ENCODE measurements around the gene PCED1B. TPM values are rescaled to one million over a fixed set of nuclear protein-coding genes. Genes with fewer than 3 reads are reported as not detected.

The PCED1B gene
- total RNA-seq, 6 experiments from 2014 or later: 3.3 to 5.4 (median 4.9) TPM

GRCh38 chr12:47210776-47211175, 131.4 kb downstream of the PCED1B start:
- no peak overlapping the region for H3K27ac Mint-ChIP-seq
- H3K4me3 Mint-ChIP-seq: no peak overlapping the region
- no peaks in the 10 kb centered on the region for H3K9me3 Mint-ChIP-seq
- TF ChIP-seq CTCF (IDR thresholded peaks at IDR 0.05): no peak
- DNase-seq: no peak
- peaks cover 1% of the 10 kb centered on the region for H3K27me3 Mint-ChIP-seq (ENCODE audit: insufficient read depth)
- H3K36me3 Mint-ChIP-seq (ENCODE audit: low read depth): no peaks in the 10 kb centered on the region
- peaks cover 36% of the 10 kb centered on the region for H3K4me1 Mint-ChIP-seq (ENCODE audit: low read depth)

GRCh38 chr12:47212701-47213039, 133.2 kb downstream of the PCED1B start:
- H3K4me3 Mint-ChIP-seq: no peak overlapping the region
- peaks cover 3% of the 10 kb centered on the region for H3K27me3 Mint-ChIP-seq (ENCODE audit: insufficient read depth)
- H3K27ac Mint-ChIP-seq: no peak overlapping the region
- H3K9me3 Mint-ChIP-seq: no peaks in the 10 kb centered on the region
- H3K4me1 Mint-ChIP-seq (ENCODE audit: low read depth): peaks cover 37% of the 10 kb centered on the region
- TF ChIP-seq CTCF (IDR thresholded peaks at IDR 0.05): no peak
- DNase-seq: no peak
- peaks cover 10% of the 10 kb centered on the region; the same call in 1 of the 2 replicates for H3K36me3 Mint-ChIP-seq (ENCODE audit: low read depth)

- H3K27ac Mint-ChIP-seq: no peak overlapping the region
- H3K4me3 Mint-ChIP-seq: no peak overlapping the region
- peaks cover 33% of the 10 kb centered on the region for H3K4me1 Mint-ChIP-seq (ENCODE audit: low read depth)
- peaks cover 3% of the 10 kb centered on the region for H3K27me3 Mint-ChIP-seq (ENCODE audit: insufficient read depth)
- TF ChIP-seq CTCF (IDR thresholded peaks at IDR 0.05): no peak
- DNase-seq: no peak
- peaks cover 10% of the 10 kb centered on the region; the same call in 1 of the 2 replicates for H3K36me3 Mint-ChIP-seq (ENCODE audit: low read depth)
- no peaks in the 10 kb centered on the region for H3K9me3 Mint-ChIP-seq
These were observed 134.0 kb downstream of the PCED1B start for GRCh38 chr12:47213396-47213795.

- DNase-seq: no peak
- Mint-ChIP-seq H3K27ac (no peak overlapping the region), H3K36me3 (ENCODE audit: low read depth) (peaks cover 10% of the 10 kb centered on the region; the same call in 1 of the 2 replicates), H3K27me3 (ENCODE audit: insufficient read depth) (peaks cover 3% of the 10 kb centered on the region; the same call in 1 of the 2 replicates), H3K9me3 (no peaks in the 10 kb centered on the region), H3K4me3 (no peak overlapping the region), H3K4me1 (ENCODE audit: low read depth) (peaks cover 36% of the 10 kb centered on the region)
- TF ChIP-seq CTCF (IDR thresholded peaks at IDR 0.05): no peak
These were observed 134.7 kb downstream of the PCED1B start for GRCh38 chr12:47214001-47214619.

GRCh38 chr12:47214771-47215170, 135.3 kb downstream of the PCED1B start:
- Mint-ChIP-seq H3K9me3 (no peaks in the 10 kb centered on the region), H3K36me3 (ENCODE audit: low read depth) (peaks cover 10% of the 10 kb centered on the region; the same call in 1 of the 2 replicates), H3K27me3 (ENCODE audit: insufficient read depth) (peaks cover 1% of the 10 kb centered on the region; the same call in 1 of the 2 replicates), H3K27ac (no peak overlapping the region), H3K4me1 (ENCODE audit: low read depth) (peaks cover 42% of the 10 kb centered on the region), H3K4me3 (no peak overlapping the region)
- TF ChIP-seq CTCF (IDR thresholded peaks at IDR 0.05): no peak
- DNase-seq: no peak

Data from HFFc6 (cell line).